Measurements from ENCODE around the gene ZFYVE16. TPM values are rescaled to one million over a fixed set of nuclear protein-coding genes. Genes with fewer than 3 reads are reported as not detected.

ZFYVE16 gene
- polyA plus RNA-seq, 1 donor from 2014 or later = 75.8 TPM

DNA sequence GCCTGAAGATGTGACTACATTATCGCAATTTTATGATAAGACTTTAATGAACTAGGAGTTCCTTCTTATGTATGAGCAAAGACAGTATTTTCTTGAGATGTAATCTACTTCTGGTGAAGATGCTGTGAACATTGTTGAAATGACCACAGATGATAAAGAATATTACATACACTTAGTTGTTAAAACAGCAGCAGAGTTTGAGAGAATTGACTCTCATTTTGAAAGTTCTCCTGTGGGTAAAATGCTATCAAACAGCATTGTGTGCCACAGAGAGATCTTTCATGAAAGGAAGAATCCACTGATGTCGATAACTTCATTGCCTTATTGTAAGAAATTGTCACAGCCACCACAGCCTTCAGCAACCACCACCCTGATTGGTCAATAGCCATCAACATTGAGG lies 88.0 kb downstream of the ZFYVE16 start:
- H3K36me3 ChIP-seq (ENCODE audit: insufficient read depth, low read length) = no peaks in the 10 kb centered on the region
- no peak for TF ChIP-seq TAF1 (IDR thresholded peaks at IDR 0.05; ENCODE audit: low read depth)
- TF ChIP-seq SMC3 (conservative IDR thresholded peaks at IDR 0.05; ENCODE audit: poor library complexity) = no peak
- no peak for TF ChIP-seq POLR2AphosphoS5 (IDR thresholded peaks at IDR 0.05)
- TF ChIP-seq, protein P1, sequence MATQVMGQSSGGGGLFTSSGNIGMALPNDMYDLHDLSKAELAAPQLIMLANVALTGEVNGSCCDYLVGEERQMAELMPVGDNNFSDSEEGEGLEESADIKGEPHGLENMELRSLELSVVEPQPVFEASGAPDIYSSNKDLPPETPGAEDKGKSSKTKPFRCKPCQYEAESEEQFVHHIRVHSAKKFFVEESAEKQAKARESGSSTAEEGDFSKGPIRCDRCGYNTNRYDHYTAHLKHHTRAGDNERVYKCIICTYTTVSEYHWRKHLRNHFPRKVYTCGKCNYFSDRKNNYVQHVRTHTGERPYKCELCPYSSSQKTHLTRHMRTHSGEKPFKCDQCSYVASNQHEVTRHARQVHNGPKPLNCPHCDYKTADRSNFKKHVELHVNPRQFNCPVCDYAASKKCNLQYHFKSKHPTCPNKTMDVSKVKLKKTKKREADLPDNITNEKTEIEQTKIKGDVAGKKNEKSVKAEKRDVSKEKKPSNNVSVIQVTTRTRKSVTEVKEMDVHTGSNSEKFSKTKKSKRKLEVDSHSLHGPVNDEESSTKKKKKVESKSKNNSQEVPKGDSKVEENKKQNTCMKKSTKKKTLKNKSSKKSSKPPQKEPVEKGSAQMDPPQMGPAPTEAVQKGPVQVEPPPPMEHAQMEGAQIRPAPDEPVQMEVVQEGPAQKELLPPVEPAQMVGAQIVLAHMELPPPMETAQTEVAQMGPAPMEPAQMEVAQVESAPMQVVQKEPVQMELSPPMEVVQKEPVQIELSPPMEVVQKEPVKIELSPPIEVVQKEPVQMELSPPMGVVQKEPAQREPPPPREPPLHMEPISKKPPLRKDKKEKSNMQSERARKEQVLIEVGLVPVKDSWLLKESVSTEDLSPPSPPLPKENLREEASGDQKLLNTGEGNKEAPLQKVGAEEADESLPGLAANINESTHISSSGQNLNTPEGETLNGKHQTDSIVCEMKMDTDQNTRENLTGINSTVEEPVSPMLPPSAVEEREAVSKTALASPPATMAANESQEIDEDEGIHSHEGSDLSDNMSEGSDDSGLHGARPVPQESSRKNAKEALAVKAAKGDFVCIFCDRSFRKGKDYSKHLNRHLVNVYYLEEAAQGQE (IDR thresholded peaks at IDR 0.05; ENCODE audit: borderline replicate concordance) = no peak
- no peak for TF ChIP-seq EZH2 (IDR thresholded peaks at IDR 0.05; ENCODE audit: borderline replicate concordance, insufficient read depth, low read length, poor library complexity, severe bottlenecking)
- no peak overlapping the region for H2AFZ ChIP-seq (ENCODE audit: low read depth, low read length)
- no peak overlapping the region for H3K9ac ChIP-seq (ENCODE audit: low read length)
- H3K4me2 ChIP-seq (ENCODE audit: low read length) = no peak overlapping the region
- no peak overlapping the region for H3K27ac ChIP-seq (ENCODE audit: low read length)
- H4K20me1 ChIP-seq (ENCODE audit: insufficient read depth) = no peaks in the 10 kb centered on the region
- no peaks in the 10 kb centered on the region for H3K27me3 ChIP-seq (ENCODE audit: insufficient read depth, low read depth, low read length)
- H3F3A ChIP-seq (ENCODE audit: insufficient read depth, low read length, poor library complexity, severe bottlenecking) = no peaks in the 10 kb centered on the region
- H3K9me2 ChIP-seq (ENCODE audit: insufficient read depth, low read length) = no peaks in the 10 kb centered on the region
- no peaks in the 10 kb centered on the region for H3K79me2 ChIP-seq (replicated peaks; ENCODE audit: insufficient read depth, low read length)
- no peak overlapping the region for H3K4me3 ChIP-seq (ENCODE audit: low read length)
- no peaks in the 10 kb centered on the region for H3K9me3 ChIP-seq (ENCODE audit: low read length)

DNA sequence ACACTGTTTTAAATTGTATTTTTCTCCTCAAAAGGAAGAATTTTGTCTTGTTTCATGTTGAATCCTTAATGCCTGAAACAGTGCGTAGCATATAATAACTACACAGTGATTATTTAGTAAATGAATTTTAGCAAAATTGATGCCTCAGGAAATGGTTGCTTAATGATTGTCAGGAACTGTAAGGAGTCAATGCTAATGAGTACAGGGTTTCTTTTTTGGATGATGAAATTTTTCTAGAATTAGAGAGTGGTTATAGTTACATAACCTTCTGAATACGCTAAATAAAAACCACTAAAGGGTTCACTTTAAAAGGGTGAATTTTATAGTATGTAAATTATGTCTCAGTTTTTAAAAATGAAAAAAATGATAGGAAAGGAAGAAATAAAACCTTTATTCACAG lies 94.9 kb downstream of the ZFYVE16 start:
- Histone ChIP-seq H3K9me2 (ENCODE audit: insufficient read depth, low read length) (no peaks in the 10 kb centered on the region), H3K27ac (ENCODE audit: low read length) (no peak overlapping the region), H3K9me3 (ENCODE audit: low read length) (no peaks in the 10 kb centered on the region), H3F3A (ENCODE audit: insufficient read depth, low read length, poor library complexity, severe bottlenecking) (no peaks in the 10 kb centered on the region), H3K9ac (ENCODE audit: low read length) (no peak overlapping the region), H4K20me1 (ENCODE audit: insufficient read depth) (no peaks in the 10 kb centered on the region), H3K4me3 (ENCODE audit: low read length) (no peak overlapping the region), H2AFZ (ENCODE audit: low read depth, low read length) (no peak overlapping the region), H3K79me2 (replicated peaks; ENCODE audit: insufficient read depth, low read length) (no peaks in the 10 kb centered on the region), H3K27me3 (ENCODE audit: insufficient read depth, low read depth, low read length) (no peaks in the 10 kb centered on the region), H3K36me3 (ENCODE audit: insufficient read depth, low read length) (no peaks in the 10 kb centered on the region), H3K4me2 (ENCODE audit: low read length) (no peak overlapping the region)
- TF ChIP-seq SMC3 (conservative IDR thresholded peaks at IDR 0.05; ENCODE audit: poor library complexity) = no peak
- TF ChIP-seq, protein P1 (IDR thresholded peaks at IDR 0.05; ENCODE audit: borderline replicate concordance) = no peak
- no peak for TF ChIP-seq POLR2AphosphoS5 (IDR thresholded peaks at IDR 0.05)
- no peak for TF ChIP-seq EP300 (conservative IDR thresholded peaks at IDR 0.05; ENCODE audit: poor library complexity, severe bottlenecking)

DNA sequence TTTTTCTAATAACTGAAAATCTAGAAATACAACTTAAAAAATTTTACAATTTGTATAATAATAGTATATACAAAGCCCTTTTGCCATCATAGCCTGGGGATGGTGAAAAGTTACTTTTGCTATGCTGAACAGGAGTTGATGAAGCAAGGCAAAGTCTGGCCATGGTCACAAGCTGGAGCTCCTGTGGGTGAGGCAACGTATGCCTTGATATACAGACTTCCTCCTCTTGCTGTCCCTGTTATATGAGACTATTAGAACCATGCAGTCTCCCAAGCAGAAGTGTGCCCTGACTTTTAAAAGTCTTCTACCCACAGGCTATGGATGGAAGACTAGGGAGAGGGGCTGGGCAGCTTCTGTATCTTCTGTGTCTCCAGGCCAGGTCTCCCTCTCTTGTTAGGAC lies 95.8 kb downstream of the ZFYVE16 start:
- H3K4me2 ChIP-seq (ENCODE audit: low read length) = no peak overlapping the region
- no peak overlapping the region for H3K9ac ChIP-seq (ENCODE audit: low read length)
- no peaks in the 10 kb centered on the region for H3K9me2 ChIP-seq (ENCODE audit: insufficient read depth, low read length)
- H3F3A ChIP-seq (ENCODE audit: insufficient read depth, low read length, poor library complexity, severe bottlenecking) = no peaks in the 10 kb centered on the region
- H3K27me3 ChIP-seq (ENCODE audit: insufficient read depth, low read depth, low read length) = no peaks in the 10 kb centered on the region
- H3K36me3 ChIP-seq (ENCODE audit: insufficient read depth, low read length) = no peaks in the 10 kb centered on the region
- H2AFZ ChIP-seq (ENCODE audit: low read depth, low read length) = no peak overlapping the region
- no peaks in the 10 kb centered on the region for H3K79me2 ChIP-seq (replicated peaks; ENCODE audit: insufficient read depth, low read length)
- no peak overlapping the region for H3K4me3 ChIP-seq (ENCODE audit: low read length)
- no peaks in the 10 kb centered on the region for H3K9me3 ChIP-seq (ENCODE audit: low read length)
- no peaks in the 10 kb centered on the region for H4K20me1 ChIP-seq (ENCODE audit: insufficient read depth)
- TF ChIP-seq RAD21 (conservative IDR thresholded peaks at IDR 0.05) (no peak), SMC3 (conservative IDR thresholded peaks at IDR 0.05; ENCODE audit: poor library complexity) (no peak), MXI1 (conservative IDR thresholded peaks at IDR 0.05; ENCODE audit: poor library complexity, severe bottlenecking) (no peak), EP300 (conservative IDR thresholded peaks at IDR 0.05; ENCODE audit: poor library complexity, severe bottlenecking) (no peak), EZH2 (IDR thresholded peaks at IDR 0.05; ENCODE audit: borderline replicate concordance, insufficient read depth, low read length, poor library complexity, severe bottlenecking) (no peak), TAF1 (IDR thresholded peaks at IDR 0.05; ENCODE audit: low read depth) (no peak), POLR2AphosphoS5 (IDR thresholded peaks at IDR 0.05) (no peak)
- TF ChIP-seq, protein P2, sequence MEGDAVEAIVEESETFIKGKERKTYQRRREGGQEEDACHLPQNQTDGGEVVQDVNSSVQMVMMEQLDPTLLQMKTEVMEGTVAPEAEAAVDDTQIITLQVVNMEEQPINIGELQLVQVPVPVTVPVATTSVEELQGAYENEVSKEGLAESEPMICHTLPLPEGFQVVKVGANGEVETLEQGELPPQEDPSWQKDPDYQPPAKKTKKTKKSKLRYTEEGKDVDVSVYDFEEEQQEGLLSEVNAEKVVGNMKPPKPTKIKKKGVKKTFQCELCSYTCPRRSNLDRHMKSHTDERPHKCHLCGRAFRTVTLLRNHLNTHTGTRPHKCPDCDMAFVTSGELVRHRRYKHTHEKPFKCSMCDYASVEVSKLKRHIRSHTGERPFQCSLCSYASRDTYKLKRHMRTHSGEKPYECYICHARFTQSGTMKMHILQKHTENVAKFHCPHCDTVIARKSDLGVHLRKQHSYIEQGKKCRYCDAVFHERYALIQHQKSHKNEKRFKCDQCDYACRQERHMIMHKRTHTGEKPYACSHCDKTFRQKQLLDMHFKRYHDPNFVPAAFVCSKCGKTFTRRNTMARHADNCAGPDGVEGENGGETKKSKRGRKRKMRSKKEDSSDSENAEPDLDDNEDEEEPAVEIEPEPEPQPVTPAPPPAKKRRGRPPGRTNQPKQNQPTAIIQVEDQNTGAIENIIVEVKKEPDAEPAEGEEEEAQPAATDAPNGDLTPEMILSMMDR (IDR thresholded peaks at IDR 0.05; ENCODE audit: poor library complexity, severe bottlenecking) = no peak
- TF ChIP-seq, protein P1 (IDR thresholded peaks at IDR 0.05; ENCODE audit: borderline replicate concordance) = no peak
- H3K27ac ChIP-seq (ENCODE audit: low read length) = no peak overlapping the region
